ENCODE data around the gene SASH1. TPM values are rescaled to one million over a fixed set of nuclear protein-coding genes. Genes with fewer than 3 reads are reported as not detected.

SASH1 gene
- total RNA-seq, 1 donor from 2014 or later = 41.6 TPM

GRCh38 chr6:148298683-148299082 lies 44.0 kb upstream of the SASH1 start:
- H3K27ac Mint-ChIP-seq = no peak overlapping the region
- no peak overlapping the region for H3K4me3 Mint-ChIP-seq (ENCODE audit: low read depth)
- TF ChIP-seq CTCF (IDR thresholded peaks at IDR 0.05; ENCODE audit: unreplicated experiment) = no peak
- H3K36me3 Mint-ChIP-seq (ENCODE audit: insufficient read depth) = no peaks in the 10 kb centered on the region
- H3K27me3 Mint-ChIP-seq = no peaks in the 10 kb centered on the region
- DNase-seq (ENCODE audit: low spot score, unreplicated experiment) = no peak
- H3K9me3 Mint-ChIP-seq (ENCODE audit: low read depth) = no peaks in the 10 kb centered on the region
- peaks cover 11% of the 10 kb centered on the region for H3K4me1 Mint-ChIP-seq (ENCODE audit: low read depth)

GRCh38 chr6:148303616-148304015 lies 39.0 kb upstream of the SASH1 start:
- no peak overlapping the region for H3K27ac Mint-ChIP-seq
- peaks cover 2% of the 10 kb centered on the region for H3K4me1 Mint-ChIP-seq (ENCODE audit: low read depth)
- no peak for DNase-seq (ENCODE audit: low spot score, unreplicated experiment)
- H3K36me3 Mint-ChIP-seq (ENCODE audit: insufficient read depth) = no peaks in the 10 kb centered on the region
- no peak for TF ChIP-seq CTCF (IDR thresholded peaks at IDR 0.05; ENCODE audit: unreplicated experiment)
- no peak overlapping the region for H3K4me3 Mint-ChIP-seq (ENCODE audit: low read depth)
- no peaks in the 10 kb centered on the region for H3K27me3 Mint-ChIP-seq
- no peaks in the 10 kb centered on the region for H3K9me3 Mint-ChIP-seq (ENCODE audit: low read depth)

GRCh38 chr6:148304976-148305375 lies 37.7 kb upstream of the SASH1 start:
- DNase-seq (ENCODE audit: low spot score, unreplicated experiment) = no peak
- TF ChIP-seq CTCF (IDR thresholded peaks at IDR 0.05; ENCODE audit: unreplicated experiment) = no peak
- Mint-ChIP-seq H3K27me3 (no peaks in the 10 kb centered on the region), H3K9me3 (ENCODE audit: low read depth) (no peaks in the 10 kb centered on the region), H3K4me3 (ENCODE audit: low read depth) (no peak overlapping the region), H3K4me1 (ENCODE audit: low read depth) (peaks cover 2% of the 10 kb centered on the region), H3K36me3 (ENCODE audit: insufficient read depth) (no peaks in the 10 kb centered on the region), H3K27ac (no peak overlapping the region)

GRCh38 chr6:148306286-148306685 lies 36.4 kb upstream of the SASH1 start:
- H3K27ac Mint-ChIP-seq = no peak overlapping the region
- H3K9me3 Mint-ChIP-seq (ENCODE audit: low read depth) = no peaks in the 10 kb centered on the region
- no peaks in the 10 kb centered on the region for H3K36me3 Mint-ChIP-seq (ENCODE audit: insufficient read depth)
- peaks cover 2% of the 10 kb centered on the region for H3K4me1 Mint-ChIP-seq (ENCODE audit: low read depth)
- no peak for TF ChIP-seq CTCF (IDR thresholded peaks at IDR 0.05; ENCODE audit: unreplicated experiment)
- no peak overlapping the region for H3K4me3 Mint-ChIP-seq (ENCODE audit: low read depth)
- no peak for DNase-seq (ENCODE audit: low spot score, unreplicated experiment)
- H3K27me3 Mint-ChIP-seq = no peaks in the 10 kb centered on the region

- no peaks in the 10 kb centered on the region for H3K36me3 Mint-ChIP-seq (ENCODE audit: insufficient read depth)
- no peak for TF ChIP-seq CTCF (IDR thresholded peaks at IDR 0.05; ENCODE audit: unreplicated experiment)
- H3K27ac Mint-ChIP-seq = no peak overlapping the region
- H3K4me1 Mint-ChIP-seq (ENCODE audit: low read depth) = peaks cover 2% of the 10 kb centered on the region
- DNase-seq (ENCODE audit: low spot score, unreplicated experiment) = no peak
- no peaks in the 10 kb centered on the region for H3K27me3 Mint-ChIP-seq
- no peak overlapping the region for H3K4me3 Mint-ChIP-seq (ENCODE audit: low read depth)
- no peaks in the 10 kb centered on the region for H3K9me3 Mint-ChIP-seq (ENCODE audit: low read depth)
These were observed 35.2 kb upstream of the SASH1 start for GRCh38 chr6:148307405-148307804.

Data from progenitor cell of endocrine pancreas (in vitro differentiated cells).